H1 (cell line): ENCODE measurements around the gene PLD2. TPM values are rescaled to one million over a fixed set of nuclear protein-coding genes. Genes with fewer than 3 reads are reported as not detected.

Experiments
- CTCF ChIA-PET: fragments of 300-600 bp; sonication (Branson Sonifier 250); formaldehyde crosslinking; loops from one replicate; lab custom pipeline; 2021; ENCODE audit not compliant: partially characterized antibody; lab: Charles Lee
- POLR2A ChIA-PET: fragments of 300-600 bp; sonication (Branson Sonifier 250); formaldehyde crosslinking; loops from one replicate; lab custom pipeline; 2021; ENCODE audit warnings: inconsistent platforms; ENCODE audit not compliant: partially characterized antibody; lab: Charles Lee
- DNase-seq, 2 experiments: peaks; one replicate each; pipeline versions ENCODE4 v3.0.0 to v3.0.0-alpha.2; 2010 to 2022; ENCODE audit warnings: low spot score in 2 of 2, low read depth in 1 of 2, mixed read lengths in 1 of 2
- FAIRE-seq: peaks from 2 replicates; lab custom pipeline; 2011; peaks lifted over from hg19 to GRCh38; lab: Jason Lieb, UNC
- H2AFZ ChIP-seq: 2 replicates; pipeline ENCODE4 v1.8.1; 2012; ENCODE audit warnings: low read length, inconsistent platforms
- H2AK5ac ChIP-seq: 2 replicates; pipeline ENCODE4 v1.6.1; 2013; ENCODE audit warnings: low read depth, low read length
- H2BK120ac ChIP-seq: replicated peaks from 2 replicates; pipeline ENCODE3; 2013; ENCODE audit warnings: low read depth, low read length, inconsistent platforms
- H2BK12ac ChIP-seq: 2 replicates; pipeline ENCODE4 v1.6.1; 2013; ENCODE audit warnings: low read depth, low read length
- H2BK15ac ChIP-seq: 2 replicates; pipeline ENCODE4 v1.6.1; 2013; ENCODE audit warnings: low read length
- H2BK20ac ChIP-seq: 2 replicates; pipeline ENCODE4 v1.6.1; 2013; ENCODE audit warnings: low read length
- H2BK5ac ChIP-seq: 2 replicates; pipeline ENCODE4 v1.6.1; 2013; ENCODE audit warnings: low read depth, low read length
- H3K14ac ChIP-seq: 2 replicates; pipeline ENCODE4 v1.6.1; 2013; ENCODE audit warnings: inconsistent platforms; ENCODE audit not compliant: insufficient read length
- H3K18ac ChIP-seq: 2 replicates; pipeline ENCODE4 v1.6.1; 2013; ENCODE audit warnings: low read length; ENCODE audit errors: extremely low read depth
- H3K23ac ChIP-seq: 2 replicates; pipeline ENCODE4 v1.6.1; 2013; ENCODE audit warnings: inconsistent platforms; ENCODE audit not compliant: insufficient read length
- H3K23me2 ChIP-seq: 2 replicates; pipeline ENCODE4 v1.6.1; 2013; ENCODE audit warnings: low read depth, low read length
- H3K27ac ChIP-seq: 2 replicates; pipeline ENCODE4 v1.6.1; 2011; ENCODE audit warnings: low read depth, low read length, inconsistent platforms
- H3K27me3 ChIP-seq, 4 experiments: replicated peaks in 1 of 4; 1 replicate in 1 of 4; 2 replicates in 3 of 4; pipeline versions ENCODE4 v1.6.1 to v1.8.1; 2011 to 2013; ENCODE audit warnings: low read length in 3 of 4, mild to moderate bottlenecking in 3 of 4, inconsistent platforms in 2 of 4, mixed read lengths in 2 of 4, moderate library complexity in 1 of 4; ENCODE audit not compliant: control insufficient read depth in 3 of 4, insufficient read depth in 3 of 4; ENCODE audit errors: extremely low read depth in 1 of 4
- H3K36me3 ChIP-seq, 4 experiments: 2 replicates each; pipeline versions ENCODE4 v1.6.1 to v1.8.1; 2011 to 2013; ENCODE audit warnings: mild to moderate bottlenecking in 4 of 4, low read length in 3 of 4, moderate library complexity in 2 of 4, control low read depth in 1 of 4, inconsistent platforms in 1 of 4; ENCODE audit not compliant: insufficient read depth in 4 of 4, control insufficient read depth in 2 of 4
- H3K4ac ChIP-seq: replicated peaks from 2 replicates; pipeline ENCODE3; 2013; ENCODE audit warnings: low read length, low read depth, mixed read lengths, inconsistent platforms; ENCODE audit not compliant: insufficient read length
- H3K4me1 ChIP-seq, 4 experiments: replicated peaks in 1 of 4; 1 replicate in 1 of 4; 2 replicates in 3 of 4; pipeline versions ENCODE4 v1.6.1 to v1.8.1; 2011 to 2013; ENCODE audit warnings: low read length in 3 of 4, inconsistent platforms in 2 of 4, mixed read lengths in 1 of 4; ENCODE audit not compliant: insufficient read depth in 4 of 4, control insufficient read depth in 3 of 4
- H3K4me2 ChIP-seq, 2 experiments: 2 replicates each; pipeline versions ENCODE4 v1.6.1 to v1.8.1; 2011 to 2013; ENCODE audit warnings: low read depth in 2 of 2, low read length in 2 of 2, control low read depth in 1 of 2, inconsistent platforms in 1 of 2, mild to moderate bottlenecking in 1 of 2; ENCODE audit not compliant: insufficient read depth in 1 of 2
- H3K4me3 ChIP-seq, 4 experiments: fragments of 200-600, 300-600 bp in 1 of 4; sonication (generic), shearing (Covaris generic), sonication (Bioruptor Twin) in 1 of 4; 2 replicates each; pipeline versions ENCODE4 v1.5.1 to v1.8.1; 2011 to 2016; ENCODE audit warnings: low read length in 4 of 4, low read depth in 3 of 4, control low read depth in 2 of 4, inconsistent platforms in 2 of 4, mild to moderate bottlenecking in 2 of 4, mixed read lengths in 1 of 4, moderate library complexity in 1 of 4; ENCODE audit not compliant: insufficient read depth in 2 of 4; ENCODE audit errors: extremely low read depth in 1 of 4
- H3K56ac ChIP-seq: replicated peaks from 2 replicates; pipeline ENCODE3; 2013; ENCODE audit warnings: low read depth, mild to moderate bottlenecking, mixed read lengths, low read length, inconsistent platforms; ENCODE audit not compliant: insufficient read length
- H3K79me1 ChIP-seq: 2 replicates; pipeline ENCODE4 v1.6.1; 2013; ENCODE audit warnings: low read depth, low read length, control low read depth
- H3K79me2 ChIP-seq, 2 experiments: 2 replicates each; pipeline versions ENCODE4 v1.6.1 to v1.8.1; 2012 to 2013; ENCODE audit warnings: low read length in 2 of 2, mild to moderate bottlenecking in 2 of 2, inconsistent platforms in 1 of 2; ENCODE audit not compliant: insufficient read depth in 2 of 2, control insufficient read depth in 1 of 2
- H3K9ac ChIP-seq, 4 experiments: replicated peaks in 1 of 4; 1 replicate in 1 of 4; 2 replicates in 3 of 4; pipeline versions ENCODE4 v1.6.1 to v1.8.1; 2011 to 2013; ENCODE audit warnings: low read depth in 3 of 4, low read length in 3 of 4, control low read depth in 2 of 4, mild to moderate bottlenecking in 2 of 4, moderate library complexity in 2 of 4, inconsistent platforms in 1 of 4; ENCODE audit errors: extremely low read depth in 1 of 4
- H3K9me3 ChIP-seq, 2 experiments: 2 replicates each; pipeline versions ENCODE4 v1.6.1 to v1.8.1; 2012 to 2013; ENCODE audit warnings: mild to moderate bottlenecking in 2 of 2, moderate library complexity in 2 of 2, control low read depth in 1 of 2, inconsistent platforms in 1 of 2, low read depth in 1 of 2, low read length in 1 of 2, mixed read lengths in 1 of 2; ENCODE audit not compliant: insufficient read depth in 2 of 2
- H4K20me1 ChIP-seq, 2 experiments: replicated peaks in 1 of 2; 2 replicates each; pipeline versions ENCODE3 to v1.8.1; 2011 to 2013; ENCODE audit warnings: inconsistent platforms in 2 of 2, low read length in 2 of 2, mild to moderate bottlenecking in 1 of 2; ENCODE audit not compliant: insufficient read depth in 2 of 2, control insufficient read depth in 1 of 2
- H4K5ac ChIP-seq: 2 replicates; pipeline ENCODE4 v1.6.1; 2013; ENCODE audit warnings: low read length, low read depth, mixed read lengths, inconsistent platforms; ENCODE audit not compliant: insufficient read length
- H4K8ac ChIP-seq: 2 replicates; pipeline ENCODE4 v1.8.0; 2013; ENCODE audit warnings: mild to moderate bottlenecking, moderate library complexity, low read length, inconsistent platforms; ENCODE audit not compliant: insufficient read depth; ENCODE audit errors: extremely low read depth
- H4K91ac ChIP-seq: replicated peaks from 2 replicates; pipeline ENCODE3; 2013; ENCODE audit warnings: low read length, mixed read lengths, inconsistent platforms; ENCODE audit not compliant: insufficient read length
- CTCF ChIP-seq, 3 experiments: IDR thresholded peaks; 1 replicate in 2 of 3; 2 replicates in 1 of 3; pipeline versions ENCODE4 v1.5.1 to v1.6.1; 2011; ENCODE audit warnings: low read length in 3 of 3, mild to moderate bottlenecking in 3 of 3, inconsistent platforms in 2 of 3, low read depth in 1 of 3, moderate library complexity in 1 of 3; ENCODE audit not compliant: insufficient read depth in 1 of 3; ENCODE audit errors: control extremely low read depth in 1 of 3
- MAFK ChIP-seq: IDR thresholded peaks from 2 replicates; pipeline ENCODE4 v1.6.1; 2012; ENCODE audit warnings: low read depth, mild to moderate bottlenecking, improper control_type of control experiment, low read length
- RAD21 ChIP-seq, 2 experiments: IDR thresholded peaks in 1 of 2; conservative IDR thresholded peaks in 1 of 2; 2 replicates each; pipeline ENCODE4 v1.6.1; 2011; ENCODE audit warnings: low read depth in 2 of 2, low read length in 2 of 2, improper control_type of control experiment in 1 of 2, inconsistent platforms in 1 of 2, mild to moderate bottlenecking in 1 of 2, moderate library complexity in 1 of 2
- WGBS, 2 experiments: shearing (Covaris generic) in 1 of 2; methylation state at CpG; one replicate each; pipeline versions ENCODE4 v1.1.6 to v1.1.7; 2013 to 2015; ENCODE audit warnings: low lambda C conversion rate in 2 of 2, mixed read lengths in 2 of 2, inconsistent platforms in 1 of 2, low coverage in 1 of 2, missing lambda C conversion rate in 1 of 2; ENCODE audit not compliant: insufficient replicate concordance in 2 of 2, insufficient coverage in 1 of 2, insufficient read length in 1 of 2; ENCODE audit errors: extremely low coverage in 1 of 2, missing lambda C conversion rate in 1 of 2; 5-methylcytosine and 5-hydroxymethylcytosine counted together
- polyA plus RNA-seq, 7 experiments: library from polyadenylated mRNA; depleted of rRNA in 3 of 7; stranded (reverse) in 5 of 7; unstranded in 2 of 7; fragments of >200 nt in 5 of 7; fragments of 200-250 nt in 2 of 7; gene quantifications; 1 replicate in 5 of 7; 2 replicates in 1 of 7; 4 replicates in 1 of 7; pipeline versions ENCODE4 v1.2.1 to v1.2.3, GENCODE V29; 2011 to 2013; ENCODE audit warnings: missing spikeins in 2 of 7, mixed read lengths in 2 of 7
- total RNA-seq: library from RNA; stranded (reverse); fragmentation: NEBNext Ultra II Directional; extraction: Animal tissue kit (Norgen Biotek cat#: 25700); gene quantifications from 2 replicates; pipeline ENCODE4 v1.2.1, GENCODE V29; 2021

PLD2 gene
- total and polyA plus RNA-seq, 2 of the 8 experiments (the other 6 are each of a cell fraction or from before 2014, with no cell fraction given), result 44.3 to 48.4 TPM

- H4K20me1 ChIP-seq, result peaks cover 3 to 7% of the 10 kb centered on the region in 2 experiments
- no peaks in the 10 kb centered on the region for H3K23me2 ChIP-seq
- no peak for FAIRE-seq
- H3K79me1 ChIP-seq, result no peaks in the 10 kb centered on the region; the same call in 1 of the 2 replicates
- no peak overlapping the region for H2BK120ac ChIP-seq
- H2BK20ac ChIP-seq, result no peak overlapping the region
- no peak overlapping the region for H4K91ac ChIP-seq
- H3K18ac ChIP-seq, result no peak overlapping the region
- no peaks in the 10 kb centered on the region for H3K79me2 ChIP-seq
- 82 to 100% methylated on average over 1 to 7 of the region's 7 CpGs for WGBS, 2 experiments
- ChIA-PET CTCF (interaction anchor here (0.6 to 5.8 kb wide), 14 partner anchors 10 to 80 kb away, joined by 3 to 55 read pairs (median 4); no protein-coding TSS in a partner anchor), POLR2A (interaction anchor here (0.9 to 1.2 kb wide), 3 partner anchors 25 to 73 kb away, joined by 3 to 4 read pairs (median 4); no protein-coding TSS in a partner anchor)
- H2BK12ac ChIP-seq, result no peak overlapping the region
- no peaks in the 10 kb centered on the region; a peak in 1 of 4 replicates for H3K9me3 ChIP-seq
- H3K23ac ChIP-seq, result no peak overlapping the region
- no peak overlapping the region for H3K4ac ChIP-seq
- H3K27ac ChIP-seq, result no peak overlapping the region
- H4K5ac ChIP-seq, result no peak overlapping the region
- DNase-seq, result no peak
- H2AK5ac ChIP-seq, result no peak overlapping the region
- H4K8ac ChIP-seq, result no peak overlapping the region
- no peak overlapping the region for H3K56ac ChIP-seq
- H3K36me3 ChIP-seq, result peaks cover 7 to 17% (median 8%) of the 10 kb centered on the region in 4 experiments; a peak in 7 of 8 replicates
- H3K27me3 ChIP-seq, result no peaks in the 10 kb centered on the region
- no peak overlapping the region for H2BK5ac ChIP-seq
- TF ChIP-seq RAD21 (IDR thresholded peaks at IDR 0.05 in 1 of 2, conservative IDR thresholded peaks at IDR 0.05 in 1 of 2; ENCODE audit: low read depth in 2 of 2, low read length in 2 of 2) (peak; percentile 54 to 59), CTCF (IDR thresholded peaks at IDR 0.05; ENCODE audit: control extremely low read depth in 1 of 3, insufficient read depth in 1 of 3, low read depth in 1 of 3, low read length in 3 of 3) (peak; percentile 58 to 80 (median 76)), MAFK (no peak)
- H3K4me3 ChIP-seq, result no peak overlapping the region
- no peaks in the 10 kb centered on the region for H3K4me1 ChIP-seq
- H3K4me2 ChIP-seq, result no peak overlapping the region
- H2BK15ac ChIP-seq, result no peak overlapping the region
- no peak overlapping the region for H3K14ac ChIP-seq
- no peak overlapping the region for H3K9ac ChIP-seq
- H2AFZ ChIP-seq, result no peak overlapping the region
Measured at GRCh38 chr17:4815043-4815675, 8.2 kb downstream of the PLD2 start.
